Stomach (tissue), 8 donors: Measurements from ENCODE around the gene TOX4. TPM values are rescaled to one million over a fixed set of nuclear protein-coding genes. Genes with fewer than 3 reads are reported as not detected.

Experiments used
- polyA plus RNA-seq, 3 donors: library from polyadenylated mRNA; stranded (reverse); fragments of 200-250 nt; gene quantifications; one replicate each; pipeline ENCODE4 v1.2.3, GENCODE V29; 2013
- small RNA-seq, 4 donors: library from RNA; depleted of rRNA; stranded (forward); fragments of <200 nt; gene quantifications; one replicate each; pipeline ENCODE3, GENCODE V24; 2016
- total RNA-seq, 5 donors: library from RNA; depleted of rRNA; stranded (reverse); fragments of >200 nt; gene quantifications; one replicate each; pipeline versions ENCODE4 v1.1.0 to v1.2.3, GENCODE V29; 2014 to 2016
- donor health status: healthy with polysubstance abuse.
- donor health status: Bipolar disorder and iron deficiency.
- donor health status: healthy.

The TOX4 gene
- total and polyA plus RNA-seq, 8 donors = 8.4 to 102 (median 30.2) TPM

Small RNA genes within 50 kb of the gene (small RNA-seq; reads per million reads assigned to genes)
- gene RN7SL650P = 0 reads per million in 4 donors

Other genes with a start within 250 kb of the TOX4 start
- gene HNRNPC, start 207.8 kb upstream of the TOX4 start, total RNA-seq = 100 to 1,000 TPM; 110 to 503 (median 282) TPM
- 100 to 1,000 TPM; 396 to 516 (median 409) TPM for gene HNRNPC, start 207.8 kb upstream of the TOX4 start, polyA plus RNA-seq
- gene RPGRIP1, start 197.1 kb upstream of the TOX4 start, total RNA-seq = under 1 TPM in 2 of 5 donors, not detected in 3; 0.29 to 0.58 TPM
- gene RPGRIP1, start 197.1 kb upstream of the TOX4 start, polyA plus RNA-seq = under 1 TPM in 2 of 3 donors, not detected in 1; 0.19 to 0.28 TPM
- gene SUPT16H, start 93.2 kb upstream of the TOX4 start, total RNA-seq = 10 to 100 TPM; 14.2 to 76.2 (median 27.4) TPM
- 10 to 100 TPM; 34.1 to 39.7 (median 35.1) TPM for gene SUPT16H, start 93.2 kb upstream of the TOX4 start, polyA plus RNA-seq
- gene CHD8, start 21.1 kb upstream of the TOX4 start, total RNA-seq = 100 to 1,000 TPM in 1 of 5 donors, 10 to 100 TPM in 4; 28.0 to 117 (median 62.8) TPM
- gene CHD8, start 21.1 kb upstream of the TOX4 start, polyA plus RNA-seq = 10 to 100 TPM; 13.6 to 25.7 (median 16.0) TPM
- 10 to 100 TPM; 11.3 to 38.6 (median 32.1) TPM for gene RAB2B, start 236 bp upstream of the TOX4 start, total RNA-seq
- gene RAB2B, start 236 bp upstream of the TOX4 start, polyA plus RNA-seq = 10 to 100 TPM in 1 of 3 donors, 1 to 10 TPM in 2; 6.1 to 14.9 (median 7.0) TPM
- gene METTL3, start 34.1 kb downstream of the TOX4 start, total RNA-seq = 10 to 100 TPM; 18.7 to 84.3 (median 63.8) TPM
- gene METTL3, start 34.1 kb downstream of the TOX4 start, polyA plus RNA-seq = 10 to 100 TPM in 2 of 3 donors, 1 to 10 TPM in 1; 8.6 to 44.6 (median 20.7) TPM
- gene SALL2, start 49.2 kb downstream of the TOX4 start, total RNA-seq = 10 to 100 TPM in 1 of 5 donors, 1 to 10 TPM in 2, not detected in 2; 3.3 to 15.2 (median 6.5) TPM
- gene SALL2, start 49.2 kb downstream of the TOX4 start, polyA plus RNA-seq = 1 to 10 TPM; 2.5 to 3.1 (median 2.7) TPM
- not detected for gene OR10G3, start 102.9 kb downstream of the TOX4 start, total RNA-seq
- gene OR10G3, start 102.9 kb downstream of the TOX4 start, polyA plus RNA-seq = not detected
- not detected for gene OR10G2, start 157.7 kb downstream of the TOX4 start, total RNA-seq
- gene OR10G2, start 157.7 kb downstream of the TOX4 start, polyA plus RNA-seq = not detected
- not detected for gene OR4E2, start 176.6 kb downstream of the TOX4 start, total RNA-seq
- gene OR4E2, start 176.6 kb downstream of the TOX4 start, polyA plus RNA-seq = not detected
- not detected for gene OR4E1, start 196.6 kb downstream of the TOX4 start, total RNA-seq
- gene OR4E1, start 196.6 kb downstream of the TOX4 start, polyA plus RNA-seq = not detected